ENCODE results near the gene LRIT2.

Gene LRIT2, protein sequence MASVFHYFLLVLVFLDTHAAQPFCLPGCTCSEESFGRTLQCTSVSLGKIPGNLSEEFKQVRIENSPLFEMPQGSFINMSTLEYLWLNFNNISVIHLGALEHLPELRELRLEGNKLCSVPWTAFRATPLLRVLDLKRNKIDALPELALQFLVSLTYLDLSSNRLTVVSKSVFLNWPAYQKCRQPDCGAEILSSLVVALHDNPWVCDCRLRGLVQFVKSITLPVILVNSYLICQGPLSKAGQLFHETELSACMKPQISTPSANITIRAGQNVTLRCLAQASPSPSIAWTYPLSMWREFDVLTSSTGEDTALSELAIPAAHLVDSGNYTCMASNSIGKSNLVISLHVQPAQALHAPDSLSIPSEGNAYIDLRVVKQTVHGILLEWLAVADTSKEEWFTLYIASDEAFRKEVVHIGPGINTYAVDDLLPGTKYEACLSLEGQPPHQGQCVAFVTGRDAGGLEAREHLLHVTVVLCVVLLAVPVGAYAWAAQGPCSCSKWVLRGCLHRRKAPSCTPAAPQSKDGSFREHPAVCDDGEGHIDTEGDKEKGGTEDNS

DNA sequence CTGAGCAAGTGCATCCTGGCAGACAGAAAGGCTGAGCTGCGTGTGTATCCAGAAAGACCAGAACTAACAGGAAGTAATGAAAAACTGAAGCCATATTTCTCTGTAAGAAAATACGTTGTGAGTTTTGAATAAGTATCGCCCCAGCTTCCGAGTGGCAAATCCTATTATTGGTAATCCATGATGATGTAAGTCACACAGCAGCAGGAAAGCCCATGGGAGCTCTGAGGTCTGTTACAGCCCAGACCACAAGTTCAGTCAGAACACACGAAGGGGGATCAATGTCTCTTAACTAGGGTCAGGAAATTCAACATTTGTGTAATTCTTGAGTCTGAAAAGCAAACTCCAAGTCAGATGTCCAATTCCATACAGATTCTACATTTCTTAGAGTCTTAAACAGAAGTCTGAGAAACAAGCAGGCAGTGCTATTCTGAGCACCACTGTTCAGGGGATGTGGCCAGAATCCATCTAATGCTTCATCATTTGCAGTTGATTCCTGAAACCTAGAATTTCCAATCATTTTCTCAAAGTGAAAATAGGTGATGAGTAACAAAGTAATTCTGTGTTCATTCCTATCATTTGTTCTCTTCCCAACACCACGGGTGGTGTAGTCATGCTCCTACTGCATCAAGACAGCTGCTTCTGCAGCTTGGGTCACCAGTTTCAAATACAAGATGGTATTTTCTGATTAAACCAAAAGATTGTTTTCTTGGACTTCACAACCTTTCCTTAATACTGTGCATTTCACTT lies at the start of gene LRIT2:
Gene LRIT2, minus strand, starts transcription at position 118 of the 747 bp plus-strand sequence. Its CDS starts 24 bp downstream, at position 94.
- no peak within 1 kb of the TSS for H3K4me3 ChIP-seq (ENCODE audit: low read depth, low read length)
- DNase-seq (ENCODE audit: low read depth) = no peak
- no peak for TF ChIP-seq CTCF (IDR thresholded peaks at IDR 0.05; ENCODE audit: low read depth, low read length, missing control alignments)
- in situ Hi-C loops (cut with HindIII; ENCODE audit: low sequenced_read_pairs) = no loop called here

DNA sequence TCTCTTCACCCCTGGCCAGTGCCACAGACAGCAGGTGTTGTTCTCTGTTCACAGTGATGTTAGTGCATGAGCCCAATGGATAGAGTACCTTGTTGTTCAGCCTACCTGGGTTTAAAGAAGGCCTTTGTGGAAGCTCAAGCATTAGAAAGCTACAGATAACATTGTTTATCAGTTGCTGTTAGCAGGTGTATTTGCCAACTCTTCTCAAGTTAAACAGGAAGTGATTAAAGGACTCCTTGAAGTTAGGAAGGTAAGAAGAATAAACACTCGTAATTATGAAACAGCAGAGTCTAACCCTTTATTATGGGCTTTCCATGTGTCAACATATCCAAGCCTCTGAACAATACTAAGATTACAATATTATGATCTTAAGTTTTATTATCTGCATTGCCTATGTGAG lies 45.4 kb upstream of the LRIT2 start:
- H3K4me3 ChIP-seq (ENCODE audit: low read depth, low read length) = no peak overlapping the region
- TF ChIP-seq CTCF (IDR thresholded peaks at IDR 0.05; ENCODE audit: low read depth, low read length, missing control alignments) = no peak
- no peak for DNase-seq (ENCODE audit: low read depth)
- in situ Hi-C loops (cut with HindIII; ENCODE audit: low sequenced_read_pairs) = loop anchor here (25.0 kb wide), 1 partner anchor 242 kb away; no protein-coding TSS in a partner anchor

DNA sequence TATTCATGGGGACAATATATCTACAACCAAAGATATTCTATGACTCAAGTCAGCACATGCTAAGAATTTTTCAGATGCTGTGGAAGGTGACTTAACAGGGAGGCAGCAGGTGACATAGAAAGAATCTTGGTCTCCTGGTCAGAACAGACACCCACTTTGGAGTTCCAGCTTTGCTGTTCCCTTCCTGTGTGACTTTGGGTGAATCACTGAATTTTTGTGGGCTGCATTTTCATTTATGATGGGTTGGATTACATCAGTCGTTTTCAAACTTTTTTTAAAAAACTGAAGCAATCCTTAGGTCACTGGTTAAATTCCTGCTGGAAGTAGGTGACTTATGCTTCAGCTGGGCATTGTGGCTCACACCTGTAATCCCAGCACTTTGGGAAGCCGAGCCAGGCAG lies 44.4 kb upstream of the LRIT2 start:
- in situ Hi-C loops (cut with HindIII; ENCODE audit: low sequenced_read_pairs) = loop anchor here (25.0 kb wide), 1 partner anchor 243 kb away; no protein-coding TSS in a partner anchor
- TF ChIP-seq CTCF (IDR thresholded peaks at IDR 0.05; ENCODE audit: low read depth, low read length, missing control alignments) = no peak
- peak; percentile 13 for DNase-seq (ENCODE audit: low read depth)
- H3K4me3 ChIP-seq (ENCODE audit: low read depth, low read length) = no peak overlapping the region

DNA sequence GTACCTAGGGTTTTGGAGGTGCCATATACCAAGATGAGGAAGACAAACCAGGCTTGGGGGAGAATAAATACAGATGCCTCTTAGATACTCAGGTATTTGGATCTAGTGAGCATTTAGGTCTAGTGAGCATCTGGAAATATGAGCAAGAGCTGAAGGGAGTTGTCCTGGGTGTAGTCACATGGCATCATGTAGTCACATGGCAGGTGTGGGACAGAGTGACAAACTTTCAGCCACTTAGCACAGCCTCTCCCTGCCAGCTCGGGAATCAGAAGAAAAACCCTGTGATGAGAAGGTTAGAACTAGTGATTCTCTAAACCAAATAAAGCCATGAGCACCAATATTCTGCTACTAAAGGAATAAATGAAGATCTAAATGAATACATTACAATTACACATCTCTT lies 43.8 kb upstream of the LRIT2 start:
- in situ Hi-C loops (cut with HindIII; ENCODE audit: low sequenced_read_pairs) = loop anchor here (25.0 kb wide), 1 partner anchor 243 kb away; no protein-coding TSS in a partner anchor
- no peak for TF ChIP-seq CTCF (IDR thresholded peaks at IDR 0.05; ENCODE audit: low read depth, low read length, missing control alignments)
- H3K4me3 ChIP-seq (ENCODE audit: low read depth, low read length) = no peak overlapping the region
- DNase-seq (ENCODE audit: low read depth) = no peak

- in situ Hi-C loops (cut with HindIII; ENCODE audit: low sequenced_read_pairs) = loop anchor here (25.0 kb wide), 1 partner anchor 245 kb away; no protein-coding TSS in a partner anchor
- peak; percentile 61 for TF ChIP-seq CTCF (IDR thresholded peaks at IDR 0.05; ENCODE audit: low read depth, low read length, missing control alignments)
- no peak for DNase-seq (ENCODE audit: low read depth)
- no peak overlapping the region for H3K4me3 ChIP-seq (ENCODE audit: low read depth, low read length)
Observed at GRCh38 chr10:84267503-84268126, 42.3 kb upstream of the LRIT2 start.

- TF ChIP-seq CTCF (IDR thresholded peaks at IDR 0.05; ENCODE audit: low read depth, low read length, missing control alignments) = no peak
- no peak overlapping the region for H3K4me3 ChIP-seq (ENCODE audit: low read depth, low read length)
- DNase-seq (ENCODE audit: low read depth) = no peak
- in situ Hi-C loops (cut with HindIII; ENCODE audit: low sequenced_read_pairs) = loop anchor here (25.0 kb wide), 1 partner anchor 247 kb away; no protein-coding TSS in a partner anchor
Observed at GRCh38 chr10:84265418-84265817, 40.1 kb upstream of the LRIT2 start.

Measured in astrocyte of the cerebellum (primary cell).